Measurements from ENCODE around the gene USP15.

USP15 gene

DNA sequence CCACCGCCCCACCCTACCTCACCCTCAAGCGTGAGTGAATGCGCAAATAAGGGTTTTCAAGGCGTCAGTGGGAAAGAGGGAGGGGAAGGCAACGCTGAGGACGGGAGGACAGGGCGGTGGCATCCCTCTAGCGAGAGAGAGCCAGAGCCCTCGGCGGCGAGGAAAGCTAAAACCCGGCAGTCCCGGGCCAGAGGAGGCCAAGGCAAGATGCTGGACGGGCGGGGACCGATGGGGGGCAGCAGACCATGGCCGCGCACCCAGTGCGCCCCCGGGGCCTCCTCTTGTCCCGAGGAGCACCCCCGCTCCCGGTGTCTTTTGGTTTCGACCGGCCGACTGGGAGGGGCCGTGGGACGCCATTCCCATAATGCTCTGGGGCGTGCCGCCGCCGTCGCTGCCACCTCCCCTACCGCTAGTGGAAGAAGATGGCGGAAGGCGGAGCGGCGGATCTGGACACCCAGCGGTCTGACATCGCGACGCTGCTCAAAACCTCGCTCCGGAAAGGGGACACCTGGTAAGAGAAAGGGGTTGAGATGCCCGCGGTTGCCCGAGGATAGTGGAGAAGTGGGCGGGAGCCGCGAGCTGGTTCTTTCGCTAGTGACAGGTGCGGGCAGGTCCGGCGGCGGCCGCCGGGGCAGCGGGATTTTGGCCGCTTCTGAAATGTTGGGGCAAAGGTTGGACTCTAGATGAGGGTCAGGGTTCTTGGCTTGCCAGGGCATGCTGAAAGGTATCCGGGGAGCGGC is at the start of gene USP15:
TSS of gene USP15 (plus strand) at position 412 of the 740 bp plus-strand sequence. CDS start at position 423, 11 bp downstream.
- peak; percentile 89 for DNase-seq (ENCODE audit: low read depth, low spot score)

DNA sequence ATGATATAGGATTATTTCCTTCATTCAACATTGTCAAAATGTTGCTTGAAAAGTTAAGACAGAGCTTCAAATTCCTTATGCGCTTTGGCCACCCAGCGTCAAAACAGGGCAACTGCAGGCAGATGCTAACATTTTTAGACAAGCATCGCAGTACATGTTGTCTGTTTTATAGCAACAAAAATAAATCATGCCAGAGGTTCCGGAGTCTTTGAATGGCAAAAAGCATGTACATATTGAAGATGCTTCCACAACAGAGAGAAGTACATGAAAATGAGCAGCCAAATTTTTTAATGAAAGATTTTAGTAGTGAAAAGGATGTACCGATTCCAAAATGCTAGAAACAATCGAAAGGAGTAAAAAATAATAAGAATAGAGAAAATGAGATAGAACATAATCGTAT is 49.8 kb upstream of the USP15 start:
- no peak for DNase-seq (ENCODE audit: low read depth, low spot score)

DNA sequence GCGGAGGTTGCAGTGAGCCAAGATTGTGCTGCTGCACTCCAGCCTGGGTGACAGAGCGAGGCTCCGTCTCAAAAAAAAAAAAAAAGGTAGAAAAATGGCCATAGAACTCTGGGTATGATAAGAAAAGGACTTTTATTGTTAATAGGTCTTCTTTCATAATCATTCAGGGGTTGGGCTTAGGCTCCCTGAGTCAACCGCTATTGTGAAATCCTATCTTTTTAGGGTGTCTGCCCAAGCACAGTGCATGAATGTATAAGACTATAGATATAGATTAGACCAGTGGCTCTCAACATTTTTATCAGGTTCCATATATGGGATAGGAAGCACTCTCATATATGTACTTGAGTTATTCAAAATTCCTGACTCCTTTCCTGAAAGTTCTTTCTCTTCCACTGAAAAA is 48.7 kb upstream of the USP15 start:
- DNase-seq (ENCODE audit: low read depth, low spot score): no peak

DNA sequence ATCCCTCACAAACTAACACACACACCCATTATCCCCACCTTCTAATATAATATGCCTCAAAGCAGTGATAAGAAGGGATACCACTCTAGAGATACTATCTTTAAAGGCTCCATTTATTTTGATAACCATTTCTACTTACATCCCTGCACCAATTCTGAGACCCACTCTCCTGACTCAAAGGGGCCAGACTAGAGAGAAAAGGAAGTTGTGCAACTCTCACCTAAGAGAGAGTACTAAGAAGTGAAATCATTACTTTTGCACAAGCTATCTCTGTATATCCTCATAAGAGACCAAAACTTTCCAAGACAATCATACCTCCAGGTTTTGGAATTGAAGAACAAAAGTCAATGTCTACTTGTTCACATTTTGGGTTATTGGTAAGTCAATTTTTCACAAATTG is 45.4 kb upstream of the USP15 start:
- no peak for DNase-seq (ENCODE audit: low read depth, low spot score)

DNA sequence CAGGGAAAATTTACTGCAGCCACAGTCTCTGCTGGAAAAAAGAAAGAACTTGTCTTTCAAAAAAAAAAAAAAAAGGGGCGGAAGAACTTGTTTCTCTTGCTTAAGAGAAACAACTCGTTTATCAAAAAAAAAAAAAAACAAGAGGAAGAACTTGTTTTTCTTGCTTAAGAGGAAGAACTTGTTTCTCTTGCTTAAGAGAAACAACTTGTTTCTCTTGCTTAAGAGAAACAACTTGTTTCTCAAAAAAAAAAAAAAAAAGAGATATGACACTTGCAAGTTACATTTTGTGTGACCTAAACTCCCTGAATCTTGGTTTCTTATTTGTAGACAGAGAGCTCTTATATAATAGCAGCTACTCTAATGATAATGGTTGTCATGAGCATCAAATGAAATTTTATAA is 44.7 kb upstream of the USP15 start:
- DNase-seq (ENCODE audit: low read depth, low spot score): no peak

DNA sequence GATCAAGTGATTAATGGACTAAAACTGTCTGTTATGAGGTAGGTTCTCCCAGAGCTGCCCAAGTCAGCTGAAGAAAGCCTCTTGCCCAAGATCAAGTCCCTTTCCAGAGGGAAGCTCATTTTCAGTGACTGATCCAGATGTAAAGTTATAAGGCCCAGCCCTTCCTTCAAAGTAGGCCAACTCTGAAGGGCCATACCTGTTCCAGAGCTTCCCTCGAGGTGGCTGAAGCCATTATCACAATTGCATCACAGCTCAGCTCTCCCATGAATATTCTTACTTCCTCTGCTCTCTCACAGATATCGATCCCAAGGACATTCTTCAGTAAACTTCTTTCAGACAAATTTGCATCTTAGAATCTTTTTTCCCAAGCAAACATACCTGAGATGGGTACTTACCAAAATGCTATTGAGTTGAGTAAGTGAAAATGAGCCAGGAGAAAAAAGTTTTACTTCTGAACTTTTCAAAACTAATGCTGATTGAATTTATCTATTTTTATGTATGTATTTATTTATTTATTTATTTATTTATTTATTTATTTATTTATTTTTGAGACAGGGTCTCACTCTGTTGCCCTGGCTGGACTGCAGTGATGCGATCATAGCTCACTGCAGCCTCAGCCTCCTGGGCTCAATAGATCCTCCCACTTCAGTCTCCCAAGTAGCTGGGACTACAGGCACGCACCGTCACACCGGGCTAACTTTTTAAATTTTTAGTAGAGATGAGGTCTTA is 42.6 kb upstream of the USP15 start:
- no peak for DNase-seq (ENCODE audit: low read depth, low spot score)

DNA sequence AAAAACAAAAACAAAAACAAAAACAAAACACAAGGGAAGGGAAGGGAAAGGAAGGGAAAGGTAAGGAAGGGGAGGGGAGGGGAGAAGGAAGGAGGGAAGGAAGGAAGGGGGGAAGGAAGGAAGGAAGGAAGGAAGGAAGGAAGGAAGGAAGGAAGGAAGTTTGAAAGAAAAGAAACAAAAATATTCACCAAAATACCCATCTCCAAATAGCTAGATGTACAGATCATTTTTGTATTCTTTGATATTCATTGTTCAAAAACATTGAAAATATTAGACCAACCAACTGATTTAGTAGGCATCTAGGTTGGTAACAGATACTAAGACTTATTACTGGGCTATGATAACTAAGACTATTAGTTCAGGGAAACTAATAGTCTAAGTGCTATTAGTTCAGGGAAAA is 39.1 kb upstream of the USP15 start:
- DNase-seq (ENCODE audit: low read depth, low spot score): no peak

DNA sequence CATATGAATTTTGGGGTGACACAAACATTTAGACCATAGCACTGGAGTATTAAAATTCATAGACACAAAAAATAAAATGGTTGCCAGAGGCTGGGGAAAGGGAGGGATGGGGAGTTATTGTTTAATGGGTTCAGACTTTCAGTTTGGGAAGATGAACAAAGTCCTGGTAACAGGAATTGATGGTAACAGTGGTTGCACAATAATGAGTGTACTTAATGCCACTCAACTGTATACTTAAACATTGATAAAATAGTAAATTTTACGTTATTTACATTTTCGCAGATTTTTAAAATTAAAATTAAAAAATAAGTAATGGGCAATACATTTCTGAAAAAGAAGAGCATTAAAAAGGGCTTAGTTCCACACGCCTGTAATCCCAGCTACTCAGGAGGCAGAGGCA is 35.6 kb upstream of the USP15 start:
- DNase-seq (ENCODE audit: low read depth, low spot score): no peak

DNA sequence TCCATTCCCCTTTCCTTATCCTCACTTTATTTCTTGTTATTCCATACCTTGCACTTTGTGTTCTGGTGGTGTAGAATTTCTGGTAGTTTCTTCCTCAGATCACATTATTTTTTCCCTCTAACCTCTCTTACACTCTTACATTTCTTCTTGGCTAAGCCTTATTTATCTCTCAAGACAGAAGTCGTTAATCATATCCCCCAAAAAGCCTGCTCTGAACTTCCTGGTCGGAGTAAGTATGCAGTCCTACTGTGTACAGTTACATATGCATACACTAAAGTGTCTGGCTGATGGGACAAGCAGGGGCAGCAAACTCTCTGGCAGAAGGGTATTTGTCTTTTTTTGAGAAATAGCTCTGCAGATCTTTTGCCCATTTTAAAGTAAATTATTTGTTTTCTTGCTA is 33.1 kb upstream of the USP15 start:
- no peak for DNase-seq (ENCODE audit: low read depth, low spot score)

DNA sequence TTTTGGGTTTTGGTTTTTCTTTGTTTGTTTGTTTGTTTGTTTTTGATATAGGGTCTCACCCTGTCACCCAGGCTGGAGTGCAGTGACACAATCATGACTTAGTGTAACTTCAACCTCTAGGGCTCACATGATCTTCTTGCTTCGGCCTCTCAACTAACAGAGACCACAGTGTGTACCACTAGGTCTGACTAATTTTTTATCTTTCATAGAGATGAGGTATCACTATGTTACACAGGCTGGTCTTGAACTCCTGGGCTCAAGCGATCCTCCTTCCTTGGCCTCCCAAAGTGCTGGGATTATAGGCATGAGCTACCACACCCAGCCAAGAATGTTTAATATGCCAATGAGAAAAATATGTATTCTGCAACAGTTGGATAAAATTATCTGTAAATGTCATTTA is 29.6 kb upstream of the USP15 start:
- DNase-seq (ENCODE audit: low read depth, low spot score): no peak

DNA sequence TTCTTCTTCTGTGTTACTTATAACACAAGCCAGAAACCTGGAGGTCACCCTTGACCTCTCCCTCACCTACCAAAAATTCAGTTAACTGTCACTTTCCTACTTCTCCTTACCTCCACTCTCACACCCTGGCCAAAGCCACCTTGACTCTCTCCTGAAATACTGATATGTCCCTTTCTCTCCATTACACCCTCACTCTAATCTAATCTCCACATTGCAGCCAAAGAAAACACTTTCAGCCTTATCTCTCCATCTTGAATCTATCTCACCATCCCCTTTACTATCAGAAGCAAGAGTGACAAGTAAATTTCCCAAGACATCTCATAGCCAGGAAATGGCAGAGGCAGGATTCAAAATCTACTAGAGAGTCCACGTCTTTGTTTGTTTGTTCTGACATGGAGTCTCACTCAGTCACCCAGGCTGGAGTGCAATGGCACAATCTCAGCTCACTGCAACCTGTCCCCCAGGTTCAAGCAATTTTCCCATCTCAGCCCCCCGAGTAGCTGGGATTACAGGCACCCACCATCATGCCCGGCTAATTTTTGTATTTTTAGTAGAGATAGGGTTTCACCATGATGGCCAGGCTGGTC is 28.0 kb upstream of the USP15 start:
- DNase-seq (ENCODE audit: low read depth, low spot score): no peak

DNA sequence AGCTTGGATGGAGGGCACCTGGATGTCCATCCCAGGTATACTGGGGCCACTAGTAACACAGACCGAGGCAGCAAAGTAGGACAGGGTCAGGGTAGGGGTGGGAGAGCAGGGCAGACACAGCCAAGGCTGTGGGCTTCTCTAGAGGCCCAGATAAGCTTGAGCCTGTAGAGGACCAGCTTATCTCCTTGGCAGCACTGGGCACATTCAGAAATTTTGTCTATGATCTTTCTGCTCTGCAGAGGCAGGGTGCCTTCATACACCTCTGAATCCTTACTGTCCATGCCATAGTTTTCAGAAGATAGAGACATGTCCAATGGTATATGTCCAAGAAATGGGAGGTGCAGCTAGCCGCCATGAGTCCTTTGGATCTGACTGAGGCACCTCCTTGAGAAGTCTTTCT is 26.4 kb upstream of the USP15 start:
- no peak for DNase-seq (ENCODE audit: low read depth, low spot score)

DNA sequence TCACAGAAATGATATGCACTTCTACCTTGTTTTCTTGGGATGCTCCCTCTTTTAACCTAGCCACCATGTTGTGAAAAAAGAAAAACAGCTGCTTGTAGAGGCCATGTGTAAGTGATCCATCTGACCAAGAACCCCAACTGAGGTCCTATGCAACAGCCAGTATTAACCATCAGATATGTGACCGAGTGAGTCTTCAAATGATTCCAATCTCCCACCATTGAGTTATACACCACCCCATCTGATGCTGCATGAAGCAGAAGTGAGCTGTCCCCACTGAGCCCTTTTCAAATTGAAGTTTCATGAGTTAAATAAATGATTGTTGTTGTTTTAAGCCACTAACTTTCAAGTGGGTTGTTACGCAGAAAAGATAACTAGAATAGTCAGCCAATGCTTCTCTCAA is 20.6 kb upstream of the USP15 start:
- no peak for DNase-seq (ENCODE audit: low read depth, low spot score)

DNA sequence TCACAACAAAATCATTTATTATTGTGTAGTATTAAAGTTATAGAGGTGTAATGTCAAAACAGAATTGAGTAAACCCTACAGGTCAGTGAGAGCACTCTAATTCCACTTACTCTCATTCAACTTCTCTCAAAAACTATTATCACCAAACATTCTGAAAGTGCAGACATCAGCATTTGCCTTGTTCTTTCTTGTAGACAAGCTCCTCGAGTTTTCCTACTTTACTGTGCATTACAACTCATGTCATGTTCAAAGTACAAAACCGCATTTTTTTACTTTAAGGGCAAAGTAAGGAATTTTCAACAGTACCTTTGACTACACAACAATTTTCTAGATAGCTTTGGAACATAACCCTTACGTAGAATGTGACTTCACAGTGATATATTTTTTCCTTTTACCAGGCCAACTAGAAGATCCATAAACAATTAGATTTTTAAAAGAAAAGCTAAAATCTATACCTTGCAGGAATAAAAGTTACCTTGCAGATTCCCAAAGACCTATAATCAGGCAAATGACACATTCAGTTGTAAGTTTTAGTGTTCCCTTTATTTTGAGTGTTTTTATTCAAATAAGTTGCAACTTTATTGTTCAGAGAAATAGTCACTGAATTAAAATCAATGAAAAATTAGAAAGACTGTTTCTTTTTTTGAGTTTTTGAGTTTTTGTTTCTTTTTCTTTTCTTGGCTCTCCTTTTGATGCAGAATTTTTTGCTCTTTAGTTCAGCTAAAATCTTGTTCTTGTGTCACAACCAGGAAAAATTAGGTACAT is 12.7 kb upstream of the USP15 start:
- DNase-seq (ENCODE audit: low read depth, low spot score): no peak

DNA sequence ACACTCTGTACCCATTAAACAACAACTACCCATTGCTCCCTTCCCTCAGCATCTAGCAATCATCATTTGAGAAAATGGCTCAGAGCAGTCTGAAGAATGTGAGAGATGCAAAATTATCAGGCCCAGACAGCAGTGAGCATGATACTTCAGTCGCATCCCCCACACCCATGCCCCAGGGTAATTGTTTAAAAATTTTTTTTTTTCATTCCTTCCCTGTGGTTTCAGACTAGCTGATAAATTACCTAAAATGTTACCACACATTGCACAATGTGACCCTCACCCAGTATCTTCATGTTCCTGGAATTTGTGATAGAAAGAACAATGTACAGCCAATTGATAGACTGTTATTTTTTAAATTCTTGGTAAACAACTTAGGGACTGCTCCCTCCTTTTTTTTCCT is 11.3 kb upstream of the USP15 start:
- DNase-seq (ENCODE audit: low read depth, low spot score): no peak

DNA sequence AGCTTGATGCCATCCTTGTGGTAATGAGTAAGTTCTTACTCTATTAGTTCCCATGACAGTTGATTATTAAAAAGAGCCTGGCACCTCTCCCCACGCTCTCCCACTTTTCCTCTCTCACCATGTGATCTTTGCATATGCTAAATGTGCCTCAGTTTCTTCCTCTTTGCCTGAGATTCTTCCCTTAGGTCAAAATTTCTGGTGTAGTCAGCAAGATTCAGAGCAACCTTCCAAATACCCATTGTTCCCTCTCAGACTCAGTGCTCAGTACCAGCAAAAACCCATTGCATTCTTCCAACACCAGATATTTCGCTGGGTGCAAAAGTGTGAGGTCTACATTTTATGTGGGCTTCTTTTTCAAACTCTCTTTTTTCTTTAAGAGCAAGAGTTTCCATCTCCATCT is 10.8 kb upstream of the USP15 start:
- DNase-seq (ENCODE audit: low read depth, low spot score): no peak

DNA sequence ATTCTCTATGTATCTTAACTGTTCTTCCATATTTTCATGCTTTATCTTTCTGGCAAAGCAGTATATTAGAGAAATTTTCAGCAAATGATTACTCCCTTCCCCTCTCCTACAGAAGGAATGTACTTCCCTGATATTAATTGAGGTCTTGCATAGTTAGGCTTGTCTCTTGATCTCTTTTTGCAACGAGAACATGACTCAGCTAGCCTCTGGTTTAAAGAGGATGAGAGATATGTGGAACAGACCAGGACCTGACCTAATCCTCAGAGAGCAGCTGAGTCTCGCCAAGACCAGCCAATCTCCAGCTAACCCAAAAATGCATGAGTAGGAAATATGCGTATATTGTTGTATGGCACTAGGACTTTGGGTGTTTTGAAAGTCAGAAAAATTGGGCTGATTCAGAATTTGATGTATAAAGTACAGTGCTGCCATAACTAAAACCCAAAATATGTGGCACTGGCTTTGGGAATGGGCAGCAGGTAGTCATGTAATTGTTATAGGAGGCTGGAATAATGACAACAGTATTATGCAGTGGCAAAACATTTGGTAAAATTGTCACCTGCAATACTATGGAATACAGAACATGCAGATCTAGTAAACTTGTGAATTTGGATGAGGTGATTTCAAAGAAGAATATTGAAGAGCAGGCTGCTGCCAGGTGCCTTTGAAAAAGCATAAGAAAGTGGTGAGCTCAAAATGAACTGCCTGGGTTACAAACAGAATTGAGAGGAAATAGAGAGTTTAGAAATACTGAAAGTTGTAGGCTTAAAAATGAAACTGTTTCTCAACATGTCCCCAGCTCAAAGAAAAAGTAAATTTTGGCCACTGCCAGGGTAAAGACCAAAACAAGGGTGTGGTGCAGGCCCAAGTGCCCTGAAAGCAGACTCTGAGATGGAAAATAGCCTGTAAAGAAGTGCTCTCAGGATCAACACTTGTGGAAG is 9.3 kb upstream of the USP15 start:
- DNase-seq (ENCODE audit: low read depth, low spot score): no peak

DNA sequence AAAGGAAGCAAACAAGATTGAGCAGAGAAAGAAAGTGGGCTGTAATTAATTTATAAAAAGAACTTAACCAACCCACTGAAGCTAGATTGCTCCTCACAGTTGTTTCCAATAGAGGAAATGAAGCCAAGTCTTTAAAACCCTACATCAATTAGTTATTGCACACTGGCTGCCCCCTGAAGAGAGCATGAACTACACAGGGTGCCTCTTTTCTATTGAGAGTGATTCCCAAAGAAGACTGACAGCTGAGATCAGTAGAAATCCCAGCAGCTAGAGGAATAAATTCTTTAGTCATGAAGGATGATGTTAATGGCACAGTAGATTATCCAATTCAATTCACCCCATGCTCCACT is 8.6 kb upstream of the USP15 start:
- DNase-seq (ENCODE audit: low read depth, low spot score): no peak

DNA sequence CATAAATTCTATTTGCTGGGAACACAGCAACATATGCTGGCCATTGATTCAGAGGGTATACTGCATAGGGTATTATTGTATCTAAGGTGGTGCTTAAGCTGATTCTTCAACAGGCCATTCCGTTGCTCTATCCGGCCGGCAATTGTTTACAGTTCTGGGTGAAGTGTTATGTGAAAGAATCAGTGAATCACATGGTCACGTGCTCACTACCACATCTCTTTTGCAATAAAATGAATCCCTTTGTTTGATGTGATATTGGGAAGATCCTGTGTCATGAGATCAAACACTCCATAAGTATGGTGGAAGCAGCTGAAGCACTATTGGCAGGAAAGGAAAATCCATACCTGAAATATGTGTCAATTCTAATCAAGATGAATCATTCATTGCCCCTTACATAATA is 7.6 kb upstream of the USP15 start:
- no peak for DNase-seq (ENCODE audit: low read depth, low spot score)

DNA sequence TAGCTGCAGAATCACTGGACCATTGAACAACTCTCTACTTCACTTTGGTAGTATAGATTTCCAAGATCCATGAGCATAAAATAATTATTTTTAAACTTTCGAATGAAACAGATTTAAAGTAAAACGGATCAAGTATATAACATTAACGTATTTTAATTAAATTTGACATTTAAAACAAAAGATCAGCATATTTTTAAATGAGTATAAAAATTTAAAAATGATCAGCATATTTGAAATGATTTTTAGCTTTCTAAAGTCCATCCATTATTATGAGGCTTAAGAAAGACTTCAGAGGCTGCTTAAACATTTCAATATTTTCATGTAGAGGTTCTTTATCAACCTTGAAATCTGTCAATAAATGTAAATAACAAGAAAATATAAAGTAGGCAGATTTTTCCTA is 5.2 kb upstream of the USP15 start:
- DNase-seq (ENCODE audit: low read depth, low spot score): no peak

DNA sequence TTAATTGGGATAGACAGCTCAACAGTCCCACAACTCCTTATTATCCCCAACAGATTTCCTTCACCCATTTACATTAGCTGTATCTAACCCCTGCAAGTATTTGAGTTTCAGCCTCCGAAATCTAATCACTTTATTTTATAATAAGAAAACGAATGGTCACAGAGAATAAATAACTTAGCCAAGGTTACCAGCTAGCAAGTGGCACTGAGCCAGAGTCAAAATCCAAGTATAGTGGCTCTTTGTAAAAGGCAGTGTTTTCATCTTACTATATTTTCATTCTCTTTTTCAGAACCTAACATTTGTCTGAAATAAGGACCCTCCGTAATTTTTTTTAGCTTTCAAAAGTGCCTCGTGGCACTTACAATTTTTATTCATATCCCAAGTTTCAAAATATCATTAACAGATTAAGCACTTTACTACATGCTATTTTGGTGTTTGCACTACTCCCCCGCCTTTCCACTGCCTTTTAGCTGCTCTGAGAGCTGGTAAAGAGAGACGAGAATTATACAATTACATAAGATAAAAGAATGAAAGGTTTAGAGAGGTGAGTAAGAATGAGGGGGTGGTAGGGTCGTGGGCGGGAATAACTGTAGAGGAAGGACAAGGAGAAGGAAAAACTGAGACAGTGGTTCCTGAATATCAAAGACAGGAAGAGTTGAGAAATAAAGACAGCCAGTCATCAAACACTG is 3.7 kb upstream of the USP15 start:
- DNase-seq (ENCODE audit: low read depth, low spot score): peak; percentile 16
